KMS-11 (cell line): ENCODE results near the gene PHC1.
"Not testable (repeated sequence)": the region's sequence is repeated elsewhere in the genome, so short reads cannot be mapped to it uniquely, and the experiment has no call there.

Source experiments
- H2AFZ ChIP-seq: fragments of 200-600 bp; sonication (generic); 2 replicates; pipeline ENCODE4 v1.6.1; 2016; ENCODE audit warnings: antibody characterized with exemption, mixed run types, low read depth
- H3K27ac ChIP-seq: fragments of 200-600 bp; sonication (generic); 2 replicates; pipeline ENCODE4 v1.6.1; 2016; ENCODE audit warnings: mild to moderate bottlenecking, mixed run types
- H3K27me3 ChIP-seq: fragments of 200-600 bp; sonication (generic); 2 replicates; pipeline ENCODE4 v1.6.1; 2017; ENCODE audit warnings: mild to moderate bottlenecking, low read depth, mixed run types, moderate library complexity; ENCODE audit not compliant: insufficient read depth
- H3K36me3 ChIP-seq: fragments of 200-600 bp; sonication (generic); 2 replicates; pipeline ENCODE4 v1.6.1; 2017; ENCODE audit warnings: mild to moderate bottlenecking, mixed run types; ENCODE audit not compliant: insufficient read depth
- H3K4me1 ChIP-seq: fragments of 200-600 bp; sonication (generic); 2 replicates; pipeline ENCODE4 v1.6.1; 2016; ENCODE audit warnings: mild to moderate bottlenecking, low read depth, mixed run types; ENCODE audit not compliant: poor library complexity, severe bottlenecking
- H3K4me2 ChIP-seq: fragments of 200-600 bp; sonication (generic); 2 replicates; pipeline ENCODE4 v1.7.0; 2016; ENCODE audit warnings: mild to moderate bottlenecking, mixed run types
- H3K4me3 ChIP-seq: fragments of 200-600 bp; sonication (generic); IDR thresholded peaks from 2 replicates; pipeline ENCODE4 v1.6.1; 2017; ENCODE audit warnings: low read depth, low read length, mixed read lengths; ENCODE audit not compliant: insufficient read depth
- H3K79me2 ChIP-seq: fragments of 200-600 bp; sonication (generic); 2 replicates; pipeline ENCODE4 v1.6.1; 2016; ENCODE audit warnings: low read depth, mixed run types; ENCODE audit not compliant: insufficient read depth
- H3K9ac ChIP-seq: fragments of 200-600 bp; sonication (generic); 2 replicates; pipeline ENCODE4 v1.6.1; 2016; ENCODE audit warnings: mild to moderate bottlenecking, mixed run types
- H4K20me1 ChIP-seq: fragments of 200-600 bp; sonication (generic); 2 replicates; pipeline ENCODE4 v1.6.1; 2016; ENCODE audit warnings: mild to moderate bottlenecking, mixed run types; ENCODE audit not compliant: insufficient read depth
- CTCF ChIP-seq: fragments of 200-600 bp; sonication (generic); conservative IDR thresholded peaks from 2 replicates; pipeline ENCODE4 v1.6.1; 2017; ENCODE audit warnings: low read depth, mild to moderate bottlenecking, antibody characterized with exemption, low read length, moderate library complexity, mixed read lengths

PHC1 gene

DNA sequence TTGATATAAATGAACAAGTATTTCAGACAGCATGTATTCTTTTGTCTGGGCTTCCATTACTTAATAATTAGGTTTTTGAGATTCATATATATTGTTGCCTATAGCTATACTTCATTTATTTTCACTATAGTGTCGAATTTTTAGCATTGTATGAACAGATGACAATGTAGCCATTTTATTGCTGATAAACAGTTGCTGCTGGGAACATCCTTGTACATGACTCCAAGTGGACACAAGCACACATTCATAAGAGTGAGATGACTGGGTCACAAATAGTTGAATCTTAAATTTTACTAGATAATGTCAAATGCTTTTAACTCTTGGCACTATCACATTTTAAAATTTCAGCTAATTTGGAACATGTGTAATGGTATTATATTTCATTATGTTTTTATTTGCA, 19.3 kb upstream of the PHC1 start:
- Histone ChIP-seq H2AFZ (no peak overlapping the region), H3K27ac (no peak overlapping the region), H4K20me1 (no peaks in the 10 kb centered on the region), H3K4me2 (no peak overlapping the region), H3K36me3 (no peaks in the 10 kb centered on the region), H3K4me1 (no peaks in the 10 kb centered on the region), H3K27me3 (no peaks in the 10 kb centered on the region), H3K9ac (no peak overlapping the region), H3K79me2 (no peaks in the 10 kb centered on the region), H3K4me3 (no peak overlapping the region)
- TF ChIP-seq CTCF, result no peak

GRCh38 chr12:8897081-8897480, 17.2 kb upstream of the PHC1 start:
- no peaks in the 10 kb centered on the region for H3K4me1 ChIP-seq
- no peak overlapping the region for H3K27ac ChIP-seq
- H3K9ac ChIP-seq, result no peak overlapping the region
- H3K4me2 ChIP-seq, result no peak overlapping the region
- no peak overlapping the region for H2AFZ ChIP-seq
- no peak overlapping the region for H3K4me3 ChIP-seq
- H3K36me3 ChIP-seq, result no peaks in the 10 kb centered on the region
- H3K79me2 ChIP-seq, result no peaks in the 10 kb centered on the region
- H4K20me1 ChIP-seq, result no peaks in the 10 kb centered on the region
- TF ChIP-seq CTCF, result no peak
- no peaks in the 10 kb centered on the region for H3K27me3 ChIP-seq

DNA sequence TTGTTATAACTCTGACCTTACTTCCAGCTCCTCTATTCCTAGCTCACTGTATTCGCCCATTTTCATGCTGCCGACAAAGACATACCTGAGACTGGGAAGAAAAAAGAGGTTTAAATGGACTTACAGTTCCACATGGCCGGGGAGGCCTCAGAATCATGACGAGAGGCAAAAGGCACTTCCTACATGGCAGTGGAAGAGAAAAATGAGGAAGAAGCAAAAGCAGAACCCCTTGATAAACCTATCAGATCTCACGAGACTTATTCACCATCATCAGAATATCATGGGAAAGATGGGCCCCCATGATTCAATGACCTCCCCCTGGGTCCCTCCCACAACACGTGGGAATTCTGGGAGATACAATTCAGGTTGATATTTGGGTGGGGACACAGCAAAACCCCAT, 14.5 kb upstream of the PHC1 start:
- H3K4me3 ChIP-seq, result no peak overlapping the region
- H3K9ac ChIP-seq, result no peak overlapping the region
- no peak overlapping the region for H3K4me2 ChIP-seq
- TF ChIP-seq CTCF, result no peak
- H3K27ac ChIP-seq, result no peak overlapping the region
- no peaks in the 10 kb centered on the region for H3K79me2 ChIP-seq
- H3K4me1 ChIP-seq, result no peaks in the 10 kb centered on the region
- no peak overlapping the region for H2AFZ ChIP-seq
- no peaks in the 10 kb centered on the region for H3K36me3 ChIP-seq
- no peaks in the 10 kb centered on the region for H3K27me3 ChIP-seq
- H4K20me1 ChIP-seq, result no peaks in the 10 kb centered on the region

GRCh38 chr12:8902703-8903102, 11.6 kb upstream of the PHC1 start:
- H3K27me3 ChIP-seq, H3K4me1 ChIP-seq, H2AFZ ChIP-seq, H3K4me3 ChIP-seq, H3K9ac ChIP-seq, H4K20me1 ChIP-seq, H3K36me3 ChIP-seq, H3K27ac ChIP-seq, H3K4me2 ChIP-seq, H3K79me2 ChIP-seq: not testable (repeated sequence)

GRCh38 chr12:8903646-8904045, 10.7 kb upstream of the PHC1 start:
- no peak overlapping the region for H2AFZ ChIP-seq
- H3K27ac ChIP-seq, result no peak overlapping the region
- no peaks in the 10 kb centered on the region for H3K36me3 ChIP-seq
- H4K20me1 ChIP-seq, result no peaks in the 10 kb centered on the region
- H3K9ac ChIP-seq, result no peak overlapping the region
- H3K79me2 ChIP-seq, result no peaks in the 10 kb centered on the region
- H3K4me2 ChIP-seq, result no peak overlapping the region
- H3K27me3 ChIP-seq, result no peaks in the 10 kb centered on the region
- no peaks in the 10 kb centered on the region for H3K4me1 ChIP-seq
- H3K4me3 ChIP-seq, result no peak overlapping the region
- TF ChIP-seq CTCF, result no peak
